HPDE6-E6E7 (cell line): Measurements from ENCODE around the gene IQCK.

Experiments used
- DNase-seq: peaks from one replicate; pipeline ENCODE4 v3.0.0; 2011; ENCODE audit warnings: missing footprints; ENCODE audit errors: extremely low spot score

The IQCK gene

DNA sequence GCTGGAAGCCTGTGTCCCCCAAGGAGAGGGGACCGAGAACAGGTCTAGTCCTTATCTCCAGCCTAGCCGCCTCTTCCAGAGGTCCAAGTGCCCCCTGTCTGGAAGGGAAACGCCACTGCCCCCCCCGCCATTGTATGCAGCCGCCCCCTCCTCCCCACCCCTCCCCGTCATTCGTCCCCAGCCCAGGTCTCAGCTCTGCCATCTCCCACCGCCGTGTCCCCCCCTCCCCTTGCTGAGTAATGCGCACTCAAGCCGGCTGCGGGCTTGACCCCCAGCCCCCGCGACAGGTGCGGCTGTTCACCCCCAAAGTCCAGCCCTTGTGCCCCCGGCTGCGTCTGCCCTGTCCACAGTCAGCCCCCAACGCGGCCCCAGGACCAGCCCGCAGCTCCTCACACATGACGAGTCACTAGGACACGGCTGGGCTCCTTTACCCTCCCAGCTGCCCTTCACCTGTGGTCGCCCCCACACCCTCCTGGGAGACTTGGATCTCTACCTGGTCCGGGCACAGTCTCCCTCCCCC is 166.0 kb downstream of the IQCK start:
- DNase-seq: no peak

DNA sequence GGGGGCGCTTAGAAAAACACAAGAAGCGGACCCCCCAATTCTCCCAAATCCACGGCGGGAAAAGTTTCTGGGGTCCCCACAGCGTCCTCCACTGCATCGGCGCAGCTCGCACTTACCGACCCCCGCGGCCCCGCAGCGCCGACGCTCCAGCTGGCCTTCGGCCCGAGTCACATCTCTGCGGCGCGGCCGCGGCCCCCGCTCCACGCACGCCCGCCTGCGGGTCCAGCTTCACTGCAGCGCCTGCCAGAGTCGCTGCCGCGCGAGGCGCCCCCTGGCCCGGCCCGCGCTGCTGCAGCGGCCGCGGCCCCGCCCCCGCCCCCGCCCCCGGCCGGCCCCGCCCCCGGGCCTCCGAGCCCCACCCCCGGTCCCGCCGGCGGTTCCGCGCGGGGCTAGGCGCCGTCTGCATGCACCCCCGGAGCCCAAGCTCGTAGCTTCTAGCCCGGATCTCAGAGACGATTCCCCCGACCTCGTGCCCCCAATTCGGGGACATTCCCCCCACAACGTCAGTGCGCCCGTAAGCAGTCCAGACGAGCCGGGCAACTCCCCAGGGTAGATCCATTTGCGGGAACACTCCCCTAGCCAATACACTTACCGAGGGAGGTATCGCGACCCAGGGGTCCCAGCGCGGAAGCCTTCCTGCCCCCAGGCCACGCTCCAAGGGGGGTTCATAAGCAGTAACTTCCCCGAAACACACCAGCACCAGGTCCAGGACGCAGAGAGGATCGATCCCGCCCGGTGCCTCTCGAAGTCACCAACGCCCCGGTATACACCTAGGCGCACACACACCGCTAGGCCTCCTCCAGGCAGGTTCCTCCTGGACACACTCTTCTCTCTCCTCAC is 166.8 kb downstream of the IQCK start, which contains the start of gene GPRC5B:
Gene GPRC5B, minus strand, starts transcription at position 238 of the 840 bp plus-strand sequence. CDS start 12,003 bp downstream, outside the sequence.
- DNase-seq: no peak

DNA sequence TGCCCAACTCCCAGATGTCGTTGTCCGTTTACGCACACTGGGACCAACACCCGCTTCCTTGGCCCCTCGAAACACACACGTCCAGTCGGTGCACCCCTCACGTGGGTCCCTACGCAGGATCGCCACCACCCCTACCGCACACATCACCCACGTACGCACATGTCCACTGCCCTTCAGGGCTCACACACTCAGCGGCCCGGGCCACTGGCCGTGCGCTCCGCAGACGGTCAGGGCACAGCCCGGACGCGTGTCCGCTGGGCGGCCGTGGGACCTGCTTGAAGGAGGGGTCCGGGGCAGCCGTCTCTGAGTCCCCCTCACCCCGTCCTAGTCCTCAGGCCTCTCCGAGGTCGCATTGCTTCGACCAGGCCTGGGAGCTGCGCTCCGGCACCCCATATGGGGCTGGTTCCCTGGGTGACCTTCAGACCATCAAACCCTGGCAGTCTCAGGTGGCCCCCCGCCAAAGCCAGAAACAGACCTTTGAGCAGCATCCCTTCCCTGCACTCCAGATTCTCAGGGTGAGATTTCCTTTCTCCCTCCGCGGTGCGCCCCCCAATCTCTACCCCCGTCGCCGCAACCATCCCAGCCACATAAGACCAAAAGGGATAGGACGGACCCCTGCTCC is 167.5 kb downstream of the IQCK start:
- no peak for DNase-seq

DNA sequence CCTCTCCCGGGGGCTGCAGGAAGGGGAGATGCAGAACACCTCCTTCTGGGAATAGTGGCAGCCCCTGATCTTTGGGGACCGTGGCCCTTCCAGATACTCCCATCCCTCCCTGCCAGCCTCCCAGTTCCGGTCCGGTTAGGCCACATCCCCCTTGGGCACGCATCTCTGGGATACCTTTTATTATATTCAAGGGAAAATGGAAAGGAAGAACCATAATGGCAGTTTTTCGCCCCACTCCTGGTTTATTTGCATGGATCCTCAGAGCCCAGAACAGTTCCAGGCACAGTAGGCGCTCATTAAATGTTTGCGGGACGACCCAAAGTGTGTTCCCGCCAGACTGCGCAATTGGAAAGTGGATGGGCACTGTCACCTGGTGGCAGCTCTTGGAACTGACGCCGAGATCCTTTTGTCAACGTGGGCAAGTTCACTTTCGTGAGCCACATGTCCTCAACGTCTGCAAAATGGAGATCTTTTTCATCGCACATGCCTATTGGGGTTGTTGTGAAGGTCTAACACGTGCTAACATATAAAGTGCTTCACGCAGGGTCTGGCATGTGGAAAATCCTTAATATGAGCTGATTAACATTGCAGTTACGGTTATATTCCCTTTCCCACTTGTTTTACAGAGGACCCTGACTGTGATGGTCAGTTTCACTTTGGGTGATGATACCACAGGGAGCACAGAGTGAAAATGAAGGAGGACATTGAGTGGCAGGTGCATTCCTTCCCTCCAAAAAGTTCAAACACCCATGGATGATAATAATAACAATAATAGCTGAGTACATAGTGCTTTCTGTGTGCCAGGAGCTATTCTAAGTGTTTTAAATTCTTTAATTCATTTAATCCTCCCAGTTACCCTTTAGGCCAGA is 168.2 kb downstream of the IQCK start:
- DNase-seq: peak; percentile 47

DNA sequence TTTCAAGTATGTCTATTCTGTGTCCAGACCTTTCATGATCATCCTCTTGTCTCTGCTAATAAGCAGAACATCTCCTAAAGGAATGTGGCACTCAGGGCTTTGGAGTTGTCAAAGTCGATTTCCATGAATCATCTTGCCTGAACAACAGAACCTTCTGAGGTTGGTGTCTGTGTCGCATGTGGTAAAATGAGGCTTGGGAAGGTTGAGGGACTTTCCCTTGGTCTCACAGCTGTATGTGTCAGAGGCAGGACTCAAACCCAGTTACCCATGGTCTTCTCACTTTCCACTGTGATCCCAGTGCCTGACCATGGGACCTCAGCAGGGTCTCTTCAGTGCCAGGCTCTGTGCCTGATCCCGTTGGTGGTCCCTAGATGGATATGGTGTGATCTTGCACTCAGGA is 170.8 kb downstream of the IQCK start:
- no peak for DNase-seq

DNA sequence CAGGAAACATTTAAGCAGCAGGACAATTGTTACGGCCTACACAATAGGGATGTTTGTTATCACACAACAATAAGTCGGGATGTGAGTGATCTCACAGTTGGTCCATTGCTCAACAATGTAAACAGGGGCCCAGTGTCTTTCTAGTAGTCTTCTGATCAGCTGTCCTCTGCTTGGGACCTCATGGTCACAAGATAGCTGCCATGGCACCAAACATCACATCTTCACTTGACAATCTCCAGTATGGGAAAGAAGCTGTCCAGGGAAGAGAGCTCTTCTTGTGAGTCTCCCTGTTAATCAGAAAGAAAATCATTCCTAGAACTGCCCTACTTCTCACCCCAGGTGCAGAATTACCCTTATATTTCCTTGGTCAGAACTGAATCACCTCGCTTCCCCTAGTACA is 172.8 kb downstream of the IQCK start:
- DNase-seq: no peak

DNA sequence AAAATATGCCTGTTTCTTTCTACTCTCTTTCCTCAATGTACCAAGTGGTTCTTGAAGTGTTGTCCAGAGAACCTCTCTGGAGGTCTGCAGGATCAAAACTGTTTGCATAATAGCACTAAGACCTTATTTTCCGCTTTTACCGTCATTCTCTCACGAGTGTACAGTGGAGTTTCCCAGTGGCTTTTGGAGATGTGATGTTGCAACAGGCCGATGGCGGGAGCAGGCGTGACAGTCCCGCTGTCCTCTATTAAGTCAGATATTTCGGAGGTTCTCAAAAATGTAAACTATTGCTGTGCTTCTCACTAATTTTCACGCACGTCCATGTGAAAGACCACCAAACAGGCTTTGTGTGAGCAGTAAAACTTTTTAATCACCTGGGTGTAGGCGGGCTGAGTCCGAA is 174.8 kb downstream of the IQCK start:
- no peak for DNase-seq

DNA sequence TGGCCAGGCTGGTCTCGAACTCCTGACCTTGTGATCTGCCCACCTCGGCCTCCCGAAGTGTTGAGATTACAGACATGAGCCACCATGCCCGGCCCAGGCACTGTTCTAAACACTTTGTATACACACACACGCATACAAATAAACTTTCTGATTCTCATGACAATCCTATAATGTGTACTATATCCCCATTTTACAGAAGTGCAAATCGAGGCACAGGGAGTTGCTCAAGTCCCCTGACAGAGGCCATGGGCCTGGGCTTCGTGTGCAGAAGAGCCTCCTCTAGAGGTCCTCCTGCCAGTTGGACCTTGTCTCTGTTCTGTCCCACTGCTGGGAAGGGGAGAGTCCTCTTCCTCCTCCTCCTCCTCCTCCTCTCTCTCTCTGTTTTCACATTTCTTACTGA is 176.5 kb downstream of the IQCK start:
- no peak for DNase-seq

DNA sequence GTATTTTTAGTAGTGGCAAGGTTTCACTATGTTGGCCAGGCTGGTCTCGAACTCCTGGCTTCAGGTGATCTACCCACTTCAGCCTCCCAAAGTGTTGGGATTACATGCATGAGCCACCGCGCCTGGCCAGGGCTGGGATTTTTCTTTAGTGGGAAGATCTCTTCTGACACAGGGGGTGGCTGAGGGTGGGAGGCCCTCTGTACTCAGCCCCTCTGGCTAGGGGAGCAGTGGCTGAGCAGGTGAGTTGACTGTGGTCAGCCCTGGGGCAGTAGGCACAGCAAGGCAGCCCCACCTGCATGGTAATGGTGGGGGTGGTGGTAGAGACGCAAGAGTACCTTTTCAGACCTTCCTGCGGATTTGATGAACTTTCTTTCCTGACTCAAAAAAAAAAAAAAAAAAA is 178.9 kb downstream of the IQCK start:
- DNase-seq: no peak

DNA sequence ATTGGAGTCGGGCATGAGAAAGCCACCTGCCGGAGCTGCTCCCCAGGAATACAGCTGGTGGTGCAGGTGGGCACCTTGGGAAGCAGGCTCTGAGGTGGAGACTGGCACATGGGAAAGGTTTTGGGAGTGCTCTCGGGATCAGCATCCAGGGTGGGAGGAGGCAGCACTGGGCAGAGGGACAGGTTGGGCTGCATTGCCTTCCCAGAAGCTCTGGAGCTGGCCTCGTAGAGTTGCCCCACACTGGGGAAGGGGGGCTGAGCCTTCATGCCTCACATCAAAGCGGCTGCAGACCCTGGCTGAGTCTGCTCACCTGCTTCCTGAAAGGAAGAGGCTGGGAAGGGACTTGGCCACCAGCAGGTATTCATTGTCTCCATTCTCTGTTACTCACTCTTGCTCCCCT is 180.1 kb downstream of the IQCK start:
- DNase-seq: no peak

DNA sequence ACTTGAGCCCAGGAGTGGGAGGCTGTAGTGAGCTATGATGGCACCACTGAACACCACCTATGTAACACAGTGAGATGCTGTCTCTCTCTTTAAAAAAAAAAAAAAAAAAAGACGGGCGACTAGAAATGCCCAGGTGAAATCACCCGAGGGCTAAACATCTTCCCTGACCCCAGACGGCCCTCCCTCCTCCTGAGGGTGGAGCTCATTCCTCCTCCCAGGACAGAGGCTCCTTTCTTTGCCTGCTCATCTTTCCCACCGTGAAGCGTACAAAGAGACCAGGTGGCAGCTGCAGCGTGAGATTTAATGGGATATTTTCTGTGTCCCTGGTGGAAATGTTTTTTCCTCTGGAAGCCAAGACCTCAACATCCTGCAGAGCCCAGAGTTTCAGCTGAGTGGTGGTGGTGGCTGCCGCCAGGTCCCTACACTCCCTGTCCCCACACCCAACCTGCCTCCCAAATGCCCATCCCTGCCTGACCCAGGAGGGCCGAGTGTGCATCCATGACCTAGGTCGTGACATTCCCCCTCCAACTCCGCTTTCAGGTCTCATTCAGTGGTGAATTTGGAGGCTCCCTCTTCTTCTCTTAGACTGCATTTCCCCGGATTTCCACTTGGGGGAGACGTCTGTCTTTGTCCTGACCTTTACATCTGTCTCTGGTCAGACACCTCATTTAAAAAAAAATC is 181.0 kb downstream of the IQCK start:
- DNase-seq: peak; percentile 47

DNA sequence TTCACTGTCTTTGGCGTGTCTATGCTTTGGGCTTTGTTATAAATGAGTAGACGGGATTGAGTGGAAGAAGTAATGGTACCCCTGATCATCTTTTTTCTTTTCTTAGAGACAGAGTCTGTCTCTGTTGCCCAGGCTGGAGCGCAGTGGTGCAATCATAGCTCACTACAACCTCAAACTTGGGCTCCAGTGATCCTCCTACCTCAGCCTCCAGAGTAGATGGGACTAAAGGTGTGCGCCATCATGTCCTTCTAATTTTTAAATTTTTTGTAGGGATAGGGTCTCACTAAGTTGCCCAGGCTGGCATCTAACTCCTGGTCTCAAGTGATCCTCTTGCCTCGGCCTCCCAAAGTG is 181.5 kb downstream of the IQCK start:
- no peak for DNase-seq

DNA sequence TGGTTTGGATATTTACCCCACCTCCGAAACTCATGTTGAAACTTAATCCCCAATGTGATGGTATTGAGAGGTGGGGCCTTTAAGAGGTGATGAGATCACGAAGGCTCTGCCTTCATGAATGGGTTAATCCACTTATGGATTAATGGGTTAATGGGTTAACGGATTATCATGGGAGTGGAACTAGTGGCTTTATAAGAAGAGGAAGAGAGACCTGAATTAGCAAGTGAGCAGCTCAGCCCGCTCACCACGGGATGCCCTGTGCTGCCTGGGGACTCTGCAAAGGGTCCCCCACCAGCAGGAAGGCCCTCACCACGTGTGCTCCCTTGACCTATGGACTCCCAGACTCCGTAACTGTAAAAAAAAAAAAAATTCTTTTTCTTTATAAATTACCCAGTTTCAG is 183.1 kb downstream of the IQCK start:
- DNase-seq: no peak

DNA sequence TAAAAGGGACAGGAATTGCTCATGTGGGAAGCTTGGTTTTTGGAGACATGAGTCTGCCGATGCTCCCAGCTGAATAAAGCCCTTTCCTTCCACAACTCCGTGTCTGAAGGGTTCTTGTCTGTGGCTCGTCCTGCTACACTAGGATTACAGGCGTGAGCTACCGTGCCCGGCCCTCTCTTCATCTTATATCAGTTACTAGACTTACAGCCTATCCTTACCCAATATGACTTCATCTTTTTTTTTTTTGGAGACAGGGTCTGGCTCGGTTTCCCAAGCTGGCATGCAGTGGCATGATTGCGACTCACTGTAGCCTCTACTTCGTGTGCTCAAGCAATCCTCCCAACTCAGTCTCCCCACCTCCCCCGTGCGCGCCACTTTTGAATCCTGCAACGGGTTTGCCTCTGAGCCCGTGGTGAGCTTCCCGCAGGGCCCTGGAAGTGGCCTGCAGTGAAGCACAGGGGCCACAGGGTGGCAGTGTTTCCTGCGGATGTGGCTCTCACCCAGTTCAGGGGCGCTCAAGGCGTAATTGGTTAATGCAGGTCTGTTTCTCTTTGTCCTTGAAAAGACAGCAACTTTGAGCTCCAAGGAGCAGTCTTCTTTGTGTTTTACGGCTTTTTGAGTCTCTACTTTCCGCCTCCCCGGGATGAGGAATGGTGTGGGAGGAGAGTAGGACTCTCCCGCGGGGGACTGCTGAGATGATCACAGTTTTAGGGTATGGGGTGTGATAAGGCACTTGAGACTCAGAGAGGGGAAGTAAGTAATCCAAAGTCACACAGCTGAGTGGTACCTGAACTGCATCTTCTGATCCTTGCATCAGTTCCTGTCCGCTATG is 189.3 kb downstream of the IQCK start:
- DNase-seq: peak; percentile 69
